Cortex of kidney (tissue), 1 donor: ENCODE measurements around the gene CNIH3.
"Not testable (repeated sequence)": the region's sequence is repeated elsewhere in the genome, so short reads cannot be mapped to it uniquely, and the experiment has no call there.

Experiments
- DNase-seq: peaks from one replicate; lab custom pipeline; 2025; lab: John Stamatoyannopoulos, UW

Gene CNIH3

GRCh38 chr1:224689374-224689773 lies 73.3 kb downstream of the CNIH3 start:
- no peak for DNase-seq

GRCh38 chr1:224690576-224690975 lies 74.5 kb downstream of the CNIH3 start:
- no peak for DNase-seq

- no peak for DNase-seq
Measured at GRCh38 chr1:224691148-224691925, 75.2 kb downstream of the CNIH3 start.

GRCh38 chr1:224694969-224695368 lies 78.9 kb downstream of the CNIH3 start:
- DNase-seq, result no peak

- DNase-seq, result no peak
Measured at GRCh38 chr1:224696021-224696420, 79.9 kb downstream of the CNIH3 start.

- no peak for DNase-seq
Measured at GRCh38 chr1:224696891-224697765, 81.0 kb downstream of the CNIH3 start.

- no peak for DNase-seq
Measured at GRCh38 chr1:224698015-224698451, 81.9 kb downstream of the CNIH3 start.

GRCh38 chr1:224700918-224701531 lies 84.9 kb downstream of the CNIH3 start:
- DNase-seq, result no peak

- DNase-seq, result no peak
Measured at GRCh38 chr1:224703702-224704101, 87.6 kb downstream of the CNIH3 start.

- DNase-seq, result no peak
Measured at GRCh38 chr1:224704107-224704735, 88.1 kb downstream of the CNIH3 start.

GRCh38 chr1:224705578-224705977 lies 89.5 kb downstream of the CNIH3 start:
- DNase-seq, result no peak

GRCh38 chr1:224707843-224708725 lies 92.0 kb downstream of the CNIH3 start:
- DNase-seq, result no peak

GRCh38 chr1:224710196-224710595 lies 94.1 kb downstream of the CNIH3 start:
- DNase-seq, result no peak

- DNase-seq, result not testable (repeated sequence)
Measured at GRCh38 chr1:224711231-224711756, 95.2 kb downstream of the CNIH3 start.

- no peak for DNase-seq
Measured at GRCh38 chr1:224711876-224712275, 95.8 kb downstream of the CNIH3 start.

GRCh38 chr1:224713228-224713627 lies 97.1 kb downstream of the CNIH3 start:
- DNase-seq, result no peak

- no peak for DNase-seq
Measured at GRCh38 chr1:224714553-224714952, 98.4 kb downstream of the CNIH3 start.

- no peak for DNase-seq
Measured at GRCh38 chr1:224718470-224719053, 102.4 kb downstream of the CNIH3 start.

- DNase-seq, result no peak
Measured at GRCh38 chr1:224719716-224720115, 103.6 kb downstream of the CNIH3 start.

- DNase-seq, result no peak
Measured at GRCh38 chr1:224720216-224720615, 104.1 kb downstream of the CNIH3 start.
